HG03025 (cell line): ENCODE measurements around the gene DSG2.

Experiments
- ATAC-seq: cut with Tn5 transposase; IDR thresholded peaks from one replicate; pipeline ENCODE4 v1.9.1; 2021; ENCODE audit warnings: mild to moderate bottlenecking, moderate library complexity; ENCODE audit not compliant: unreplicated experiment, low FRiP score

Gene DSG2

GRCh38 chr18:31583185-31583854, 85.3 kb downstream of the DSG2 start:
- ATAC-seq, result no peak

GRCh38 chr18:31585991-31586390, 88.0 kb downstream of the DSG2 start:
- no peak for ATAC-seq

DNA sequence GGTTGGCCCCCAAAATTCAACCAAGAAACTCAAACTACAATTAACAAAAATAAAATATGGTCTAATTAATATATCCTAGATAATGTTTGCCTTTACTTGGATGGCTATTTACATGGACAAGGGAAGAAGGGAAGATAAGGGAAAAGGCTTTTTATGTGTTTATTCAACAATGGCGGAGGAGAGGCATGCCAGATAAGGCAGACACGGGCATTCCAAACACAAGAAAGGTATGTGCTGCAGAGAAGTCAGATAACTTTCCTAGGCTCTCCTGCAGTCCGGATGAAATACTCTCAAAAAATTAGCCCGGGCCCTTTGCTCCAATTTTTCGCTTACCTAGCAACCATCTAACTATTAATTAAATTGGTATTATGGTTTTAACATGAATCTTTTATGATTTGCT, 88.6 kb downstream of the DSG2 start:
- ATAC-seq, result no peak

- no peak for ATAC-seq
Observed at GRCh38 chr18:31587529-31587928, 89.6 kb downstream of the DSG2 start.

- ATAC-seq, result no peak
Observed at GRCh38 chr18:31590570-31590969, 92.6 kb downstream of the DSG2 start.

DNA sequence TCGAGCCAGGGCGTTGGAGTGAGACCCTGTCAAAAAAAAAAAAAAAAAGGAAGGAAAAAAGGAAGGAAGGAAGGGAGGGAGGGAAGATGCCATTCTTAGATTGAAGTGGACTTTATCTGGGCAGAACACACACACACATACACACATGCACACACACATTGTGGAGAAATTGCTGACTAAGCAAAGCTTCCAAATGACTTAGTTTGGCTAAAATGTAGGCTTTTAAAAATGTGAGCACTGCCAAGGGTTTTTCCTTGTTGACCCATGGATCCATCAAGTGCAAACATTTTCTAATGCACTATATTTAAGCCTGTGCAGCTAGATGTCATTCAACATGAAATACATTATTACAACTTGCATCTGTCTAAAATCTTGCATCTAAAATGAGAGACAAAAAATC, 93.1 kb downstream of the DSG2 start:
- no peak for ATAC-seq

GRCh38 chr18:31591628-31592027, 93.7 kb downstream of the DSG2 start, which contains the start of gene TTR:
Gene TTR (plus strand): TSS chr18:31591877. CDS start chr18:31591903, 26 bp downstream.
- no peak for ATAC-seq

DNA sequence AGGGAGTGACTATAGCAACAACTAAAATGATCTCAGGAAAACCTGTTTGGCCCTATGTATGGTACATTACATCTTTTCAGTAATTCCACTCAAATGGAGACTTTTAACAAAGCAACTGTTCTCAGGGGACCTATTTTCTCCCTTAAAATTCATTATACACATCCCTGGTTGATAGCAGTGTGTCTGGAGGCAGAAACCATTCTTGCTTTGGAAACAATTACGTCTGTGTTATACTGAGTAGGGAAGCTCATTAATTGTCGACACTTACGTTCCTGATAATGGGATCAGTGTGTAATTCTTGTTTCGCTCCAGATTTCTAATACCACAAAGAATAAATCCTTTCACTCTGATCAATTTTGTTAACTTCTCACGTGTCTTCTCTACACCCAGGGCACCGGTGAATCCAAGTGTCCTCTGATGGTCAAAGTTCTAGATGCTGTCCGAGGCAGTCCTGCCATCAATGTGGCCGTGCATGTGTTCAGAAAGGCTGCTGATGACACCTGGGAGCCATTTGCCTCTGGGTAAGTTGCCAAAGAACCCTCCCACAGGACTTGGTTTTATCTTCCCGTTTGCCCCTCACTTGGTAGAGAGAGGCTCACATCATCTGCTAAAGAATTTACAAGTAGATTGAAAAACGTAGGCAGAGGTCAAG, 94.7 kb downstream of the DSG2 start:
- ATAC-seq, result no peak

GRCh38 chr18:31595121-31595771, 97.3 kb downstream of the DSG2 start:
- no peak for ATAC-seq

DNA sequence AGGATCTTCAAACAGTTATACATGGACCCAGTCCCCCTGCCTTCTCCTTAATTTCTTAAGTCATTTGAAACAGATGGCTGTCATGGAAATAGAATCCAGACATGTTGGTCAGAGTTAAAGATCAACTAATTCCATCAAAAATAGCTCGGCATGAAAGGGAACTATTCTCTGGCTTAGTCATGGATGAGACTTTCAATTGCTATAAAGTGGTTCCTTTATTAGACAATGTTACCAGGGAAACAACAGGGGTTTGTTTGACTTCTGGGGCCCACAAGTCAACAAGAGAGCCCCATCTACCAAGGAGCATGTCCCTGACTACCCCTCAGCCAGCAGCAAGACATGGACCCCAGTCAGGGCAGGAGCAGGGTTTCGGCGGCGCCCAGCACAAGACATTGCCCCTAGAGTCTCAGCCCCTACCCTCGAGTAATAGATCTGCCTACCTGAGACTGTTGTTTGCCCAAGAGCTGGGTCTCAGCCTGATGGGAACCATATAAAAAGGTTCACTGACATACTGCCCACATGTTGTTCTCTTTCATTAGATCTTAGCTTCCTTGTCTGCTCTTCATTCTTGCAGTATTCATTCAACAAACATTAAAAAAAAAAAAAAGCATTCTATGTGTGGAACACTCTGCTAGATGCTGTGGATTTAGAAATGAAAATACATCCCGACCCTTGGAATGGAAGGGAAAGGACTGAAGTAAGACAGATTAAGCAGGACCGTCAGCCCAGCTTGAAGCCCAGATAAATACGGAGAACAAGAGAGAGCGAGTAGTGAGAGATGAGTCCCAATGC, 98.3 kb downstream of the DSG2 start:
- ATAC-seq, result no peak

- no peak for ATAC-seq
Observed at GRCh38 chr18:31598021-31598805, 100.2 kb downstream of the DSG2 start.
